ENCODE measurements around the gene HSDL1. TPM values are rescaled to one million over a fixed set of nuclear protein-coding genes. Genes with fewer than 3 reads are reported as not detected.

Gene HSDL1
- total and polyA plus RNA-seq, 2 of the 4 experiments (the other 2 are of a cell fraction), result 11.6 to 18.3 TPM

- no peak overlapping the region for H3K14ac ChIP-seq (replicated peaks; ENCODE audit: low read depth, low read length)
- H4K20me1 ChIP-seq (ENCODE audit: insufficient read depth, low read length), result peaks cover 18% of the 10 kb centered on the region; the same call in 1 of the 2 replicates
- no peak overlapping the region for H3K56ac ChIP-seq (ENCODE audit: extremely low read depth, insufficient read depth, low read length)
- peaks cover 26 to 61% of the 10 kb centered on the region in 2 experiments; a peak in 3 of 4 replicates for H3K79me1 ChIP-seq (ENCODE audit: low read depth in 1 of 2, low read length in 2 of 2)
- H3K27me3 ChIP-seq (ENCODE audit: control insufficient read depth, insufficient read depth, low read length), result no peaks in the 10 kb centered on the region
- H2BK15ac ChIP-seq (ENCODE audit: low read depth, low read length), result no peak overlapping the region
- H3K4me1 ChIP-seq (ENCODE audit: control insufficient read depth, insufficient read depth, low read length), result peaks cover 25% of the 10 kb centered on the region
- no peak overlapping the region for H2AFZ ChIP-seq (replicated peaks; ENCODE audit: low read length, poor library complexity)
- H2BK20ac ChIP-seq (ENCODE audit: low read depth, low read length), result no peak overlapping the region
- no peak overlapping the region for H3K4me3 ChIP-seq (ENCODE audit: insufficient read depth, low read depth, low read length)
- H3K27ac ChIP-seq (ENCODE audit: insufficient read depth, low read length), result no peak overlapping the region
- no TSS peak for BruUV-seq (replicated peaks)
- H4K5ac ChIP-seq (ENCODE audit: low read depth, low read length), result no peak overlapping the region
- H4K8ac ChIP-seq (ENCODE audit: low read depth in 2 of 2, low read length in 2 of 2), result no peak overlapping the region
- peak overlapping the region; percentile 8 for H2AK9ac ChIP-seq (replicated peaks; ENCODE audit: low read depth, low read length, poor library complexity)
- DNase-seq, result peak; percentile 43
- dilution Hi-C loops (cut with HindIII; ENCODE audit: low sequenced_read_pairs, unreplicated experiment), result no loop called here
- no peak overlapping the region; the same call in 1 of the 2 replicates for H2AK5ac ChIP-seq (ENCODE audit: low read depth, low read length)
- CTCF ChIA-PET, result interaction anchor here (0.6 kb wide), 1 partner anchor 70 kb away, joined by 3 read pairs; no protein-coding TSS in a partner anchor
- H3K4me2 ChIP-seq (ENCODE audit: low read depth, low read length), result no peak overlapping the region
- WGBS, 2 experiments (ENCODE audit: extremely low coverage in 2 of 2, insufficient read length in 1 of 2), result no CpG with 5 or more reads among the region's 11 CpGs
- no peak overlapping the region for H3K9ac ChIP-seq (ENCODE audit: low read depth, low read length)
- no peak overlapping the region for H2BK5ac ChIP-seq (ENCODE audit: low read depth, low read length, poor library complexity, severe bottlenecking)
- no peak overlapping the region for H3K23ac ChIP-seq (ENCODE audit: low read depth, low read length)
- H3K4ac ChIP-seq (ENCODE audit: low read depth, low read length), result no peak overlapping the region
- H3K18ac ChIP-seq (ENCODE audit: low read depth, low read length), result no peak overlapping the region
- peaks cover 20% of the 10 kb centered on the region for H3K9me1 ChIP-seq (ENCODE audit: insufficient read depth, low read length)
- ATAC-seq (ENCODE audit: low read depth), result peak; percentile 37
- no peak overlapping the region for H4K91ac ChIP-seq (ENCODE audit: insufficient read depth, low read depth, low read length)
- no peak overlapping the region for H2BK120ac ChIP-seq (ENCODE audit: low read depth, low read length)
- intact Hi-C loops (cut with micrococcal nuclease), result no loop called here
- H3K36me3 ChIP-seq (ENCODE audit: control insufficient read depth, insufficient read depth, low read length), result no peaks in the 10 kb centered on the region
- POLR2A ChIA-PET (ENCODE audit: unreplicated experiment), result interaction anchor here (0.5 kb wide), 1 partner anchor 24 kb away, joined by 3 read pairs; no protein-coding TSS in a partner anchor
- H3K9me3 ChIP-seq (ENCODE audit: control insufficient read depth, insufficient read depth, low read length), result no peaks in the 10 kb centered on the region
- in situ Hi-C loops (cut with MboI; ENCODE audit: low sequenced_read_pairs), result no loop called here
- TF ChIP-seq USF2 (IDR thresholded peaks at IDR 0.05; ENCODE audit: low read depth, low read length), result no peak
- no peak for TF ChIP-seq CHD1 (IDR thresholded peaks at IDR 0.05; ENCODE audit: low read depth, low read length)
- no peak for TF ChIP-seq POLR2A (IDR thresholded peaks at IDR 0.05; ENCODE audit: low read depth, low read length)
- TF ChIP-seq CEBPB (IDR thresholded peaks at IDR 0.05; ENCODE audit: low read depth, low read length), result no peak
- no peak for TF ChIP-seq MAZ (IDR thresholded peaks at IDR 0.05; ENCODE audit: borderline replicate concordance, low read depth, low read length)
- no peak for TF ChIP-seq RAD21 (IDR thresholded peaks at IDR 0.05; ENCODE audit: low read length)
- no peak for TF ChIP-seq MXI1 (IDR thresholded peaks at IDR 0.05; ENCODE audit: borderline replicate concordance, low read depth, low read length)
- TF ChIP-seq FOS (IDR thresholded peaks at IDR 0.05; ENCODE audit: low read depth, low read length), result no peak
- no peak for TF ChIP-seq RCOR1 (IDR thresholded peaks at IDR 0.05; ENCODE audit: insufficient replicate concordance, low read length)
- no peak for TF ChIP-seq CTCF (conservative IDR thresholded peaks at IDR 0.05; ENCODE audit: low read depth, low read length)
- no peak for TF ChIP-seq ELK1 (IDR thresholded peaks at IDR 0.05; ENCODE audit: borderline replicate concordance, low read depth, low read length)
- no peak for TF ChIP-seq BHLHE40 (IDR thresholded peaks at IDR 0.05; ENCODE audit: low read depth, low read length)
- no peak for TF ChIP-seq NFE2L2 (IDR thresholded peaks at IDR 0.05; ENCODE audit: low read depth, low read length)
- TF ChIP-seq MAFK (IDR thresholded peaks at IDR 0.05; ENCODE audit: low read depth, low read length), result no peak
- no peak for TF ChIP-seq RFX5 (IDR thresholded peaks at IDR 0.05; ENCODE audit: low read depth, low read length)
These were observed 8.4 kb downstream of the HSDL1 start for GRCh38 chr16:84136331-84137125.
